ENCODE results near the gene RPRD1B. TPM values are rescaled to one million over a fixed set of nuclear protein-coding genes. Genes with fewer than 3 reads are reported as not detected.

RPRD1B gene
- total and polyA plus RNA-seq, 8 donors, result 25.7 to 50.9 (median 47.4) TPM

DNA sequence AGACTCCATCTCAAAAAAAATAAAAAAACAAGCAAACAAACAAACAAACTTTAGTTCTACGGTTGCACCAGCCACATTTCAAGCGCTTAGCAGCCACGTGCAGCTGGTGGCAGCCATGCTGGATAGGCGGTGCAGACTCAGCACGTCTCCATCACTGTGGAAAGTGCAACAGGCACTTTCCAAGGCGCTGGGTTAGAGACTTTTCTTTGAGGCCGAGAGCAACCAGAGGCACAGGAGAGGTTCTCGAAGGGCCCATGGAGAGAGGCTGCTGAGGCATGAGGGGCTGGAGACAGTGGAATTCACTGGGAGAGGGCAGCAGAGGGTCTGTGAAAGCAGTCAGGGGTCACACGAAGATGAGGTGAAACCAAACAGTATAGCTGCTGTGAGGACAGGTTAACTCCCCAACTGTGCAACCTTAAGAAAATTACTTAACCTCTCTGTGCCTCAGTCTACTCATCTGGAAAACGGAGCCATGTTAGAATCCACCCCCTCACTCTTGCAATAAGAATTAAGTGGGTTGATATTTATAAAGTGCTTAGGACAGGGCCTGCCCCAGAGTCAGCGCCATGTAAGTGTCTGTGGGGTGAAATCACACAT, 104.0 kb downstream of the RPRD1B start:
- DNase-seq (peak in 2 of 4 donors; percentile 10 to 29), ATAC-seq (no peak)
- Histone ChIP-seq H3K4me1 (peaks cover 0 to 45% of the 10 kb centered on the region in 2 donors), H3K27me3 (no peaks in the 10 kb centered on the region), H3K4me3 (no peak overlapping the region), H3K9me3 (no peaks in the 10 kb centered on the region), H3K36me3 (peaks cover 0 to 58% of the 10 kb centered on the region in 2 donors), H3K27ac (no peak overlapping the region)
- TF ChIP-seq, protein P1, sequence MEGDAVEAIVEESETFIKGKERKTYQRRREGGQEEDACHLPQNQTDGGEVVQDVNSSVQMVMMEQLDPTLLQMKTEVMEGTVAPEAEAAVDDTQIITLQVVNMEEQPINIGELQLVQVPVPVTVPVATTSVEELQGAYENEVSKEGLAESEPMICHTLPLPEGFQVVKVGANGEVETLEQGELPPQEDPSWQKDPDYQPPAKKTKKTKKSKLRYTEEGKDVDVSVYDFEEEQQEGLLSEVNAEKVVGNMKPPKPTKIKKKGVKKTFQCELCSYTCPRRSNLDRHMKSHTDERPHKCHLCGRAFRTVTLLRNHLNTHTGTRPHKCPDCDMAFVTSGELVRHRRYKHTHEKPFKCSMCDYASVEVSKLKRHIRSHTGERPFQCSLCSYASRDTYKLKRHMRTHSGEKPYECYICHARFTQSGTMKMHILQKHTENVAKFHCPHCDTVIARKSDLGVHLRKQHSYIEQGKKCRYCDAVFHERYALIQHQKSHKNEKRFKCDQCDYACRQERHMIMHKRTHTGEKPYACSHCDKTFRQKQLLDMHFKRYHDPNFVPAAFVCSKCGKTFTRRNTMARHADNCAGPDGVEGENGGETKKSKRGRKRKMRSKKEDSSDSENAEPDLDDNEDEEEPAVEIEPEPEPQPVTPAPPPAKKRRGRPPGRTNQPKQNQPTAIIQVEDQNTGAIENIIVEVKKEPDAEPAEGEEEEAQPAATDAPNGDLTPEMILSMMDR (IDR thresholded peaks at IDR 0.05), result no peak
- intact Hi-C loops (cut with DNase I), result no loop called here

DNA sequence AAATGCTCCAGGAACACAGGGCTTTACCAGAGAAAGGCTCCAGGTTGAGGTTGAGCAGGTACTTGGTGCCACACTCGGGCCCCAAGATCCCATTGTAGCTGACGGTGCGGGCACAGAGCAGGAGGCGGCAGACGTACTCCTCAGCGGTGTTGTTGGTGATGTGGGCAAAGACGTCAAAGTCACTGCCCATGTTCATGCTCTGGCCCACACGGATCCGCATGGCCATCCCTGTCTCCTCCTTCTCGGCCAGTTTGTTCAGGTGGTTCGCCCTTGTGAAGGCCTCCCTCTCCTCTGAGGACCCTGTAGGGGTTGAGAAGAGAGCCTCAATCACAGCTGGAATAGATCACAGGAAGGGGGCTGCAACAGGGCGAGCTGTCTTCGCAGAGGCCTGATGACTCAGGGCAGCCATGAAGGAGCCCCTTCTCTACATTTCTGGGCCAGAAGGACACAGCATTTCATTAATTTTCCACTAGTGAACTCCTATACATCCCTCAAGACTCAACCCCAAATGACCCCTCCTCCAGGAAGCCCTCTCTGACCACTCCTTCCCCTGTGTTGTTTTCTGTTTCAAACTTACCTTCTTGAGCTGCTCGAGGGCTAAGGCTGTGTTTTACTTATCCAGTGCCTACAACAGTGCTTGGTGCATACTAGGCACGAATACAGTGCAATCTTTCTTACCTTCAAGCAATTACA, 104.7 kb downstream of the RPRD1B start:
- intact Hi-C loops (cut with DNase I), result no loop called here

DNA sequence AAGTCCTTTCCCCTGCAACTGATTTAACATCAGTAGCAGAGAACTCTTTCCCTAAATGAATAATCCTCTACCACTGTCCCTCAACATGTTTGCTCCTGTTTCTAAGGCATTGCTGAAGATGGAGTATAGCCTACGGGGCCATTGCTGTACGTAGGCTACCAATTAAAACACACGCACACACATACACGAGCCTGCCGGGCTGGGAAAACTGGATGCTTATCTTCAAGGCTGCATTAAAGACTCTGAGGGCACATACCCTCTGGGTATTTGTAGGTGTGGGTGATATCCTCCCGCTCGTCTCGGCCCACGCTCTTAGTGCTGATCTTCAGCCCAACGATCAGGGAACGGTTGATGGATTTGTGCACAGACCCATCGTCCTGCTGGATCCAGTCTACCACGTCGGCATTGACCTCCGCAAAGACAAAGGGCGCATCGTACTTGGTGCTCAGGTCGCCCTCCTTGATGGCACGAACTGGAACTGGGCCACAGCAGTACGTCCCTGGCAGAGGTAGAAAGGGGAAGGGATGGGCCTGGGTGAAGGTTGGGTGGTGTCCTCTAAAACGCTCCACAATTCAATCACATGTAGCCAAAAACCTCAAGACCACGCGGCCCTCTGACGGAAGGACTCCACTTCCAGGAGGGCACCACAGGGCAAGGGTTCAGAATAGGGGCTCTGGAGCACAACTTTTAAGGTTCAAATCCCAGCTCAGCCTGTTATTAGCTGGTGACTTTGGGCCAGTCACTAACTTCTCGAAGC, 105.8 kb downstream of the RPRD1B start:
- Histone ChIP-seq H3K27me3 (no peaks in the 10 kb centered on the region), H3K4me1 (peaks cover 15 to 62% of the 10 kb centered on the region in 2 donors), H3K4me3 (no peak overlapping the region), H3K27ac (peak overlapping the region in 1 of 2 donors; percentile 16), H3K9me3 (no peaks in the 10 kb centered on the region), H3K36me3 (peaks cover 0 to 50% of the 10 kb centered on the region in 2 donors)
- peak in 2 of 4 donors; percentile 27 to 36 for DNase-seq
- ATAC-seq, result no peak
- intact Hi-C loops (cut with DNase I), result no loop called here
- TF ChIP-seq, protein P1 (IDR thresholded peaks at IDR 0.05), result no peak

More for the DNA sequence above, 104.7 kb downstream of the RPRD1B start:
- Histone ChIP-seq H3K4me1 (peaks cover 6 to 52% of the 10 kb centered on the region in 2 donors), H3K36me3 (peaks cover 0 to 55% of the 10 kb centered on the region in 2 donors), H3K27ac (no peak overlapping the region), H3K4me3 (no peak overlapping the region), H3K9me3 (no peaks in the 10 kb centered on the region), H3K27me3 (no peaks in the 10 kb centered on the region)
- DNase-seq (peak in 2 of 4 donors; percentile 31 to 49), ATAC-seq (no peak)
- TF ChIP-seq, protein P1 (IDR thresholded peaks at IDR 0.05), result no peak

DNA sequence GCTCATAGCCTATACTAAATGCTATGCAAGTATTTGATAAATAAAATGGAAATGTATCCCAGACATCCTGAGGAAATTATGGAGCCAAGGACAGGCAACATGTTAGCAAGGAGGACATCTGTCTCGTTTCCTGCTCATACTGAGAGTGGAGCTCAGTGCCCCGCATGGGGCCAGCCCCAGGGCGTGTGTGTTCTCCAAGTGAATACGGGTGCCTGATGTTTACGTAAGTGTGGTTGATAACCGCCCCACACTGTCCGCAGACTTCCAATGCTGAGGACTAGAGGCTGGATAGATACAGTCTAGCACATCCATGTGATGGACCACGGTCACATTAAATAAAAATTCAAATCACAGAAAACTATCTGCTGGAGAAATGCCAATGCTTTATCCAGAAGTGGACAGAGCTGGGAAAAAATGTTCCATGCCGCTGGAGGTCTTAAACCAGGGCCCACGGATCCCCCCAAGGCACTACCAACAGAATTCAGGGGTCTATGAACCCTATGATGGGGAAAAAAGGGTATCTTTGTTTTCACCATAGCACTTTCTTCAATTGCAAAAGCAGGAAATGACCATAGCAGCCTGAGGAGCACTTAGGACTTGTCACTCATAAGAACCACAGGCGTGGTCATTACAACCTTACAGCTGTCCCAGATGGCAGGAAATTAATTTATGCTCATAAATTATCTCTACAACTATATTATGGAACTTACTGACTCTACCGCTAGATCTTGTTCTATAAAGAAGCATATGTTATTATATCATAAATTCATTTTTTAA, 106.6 kb downstream of the RPRD1B start:
- intact Hi-C loops (cut with DNase I), result no loop called here
- H3K4me1 ChIP-seq, result peaks cover 23 to 62% of the 10 kb centered on the region in 2 donors
- DNase-seq (peak in 2 of 4 donors; percentile 25 to 63), ATAC-seq (no peak)
- no peaks in the 10 kb centered on the region for H3K9me3 ChIP-seq
- H3K36me3 ChIP-seq, result peaks cover 0 to 50% of the 10 kb centered on the region in 2 donors
- H3K27me3 ChIP-seq, result no peaks in the 10 kb centered on the region
- TF ChIP-seq, protein P1 (IDR thresholded peaks at IDR 0.05), result no peak
- no peak overlapping the region for H3K4me3 ChIP-seq
- H3K27ac ChIP-seq, result peak overlapping the region in 1 of 2 donors; percentile 16

Data from left lung (tissue), 10 donors.